Chondrocyte (in vitro differentiated cells): Measurements from ENCODE around the gene ZNF319. TPM values are rescaled to one million over a fixed set of nuclear protein-coding genes. Genes with fewer than 3 reads are reported as not detected.

ENCODE experiments used
- DNase-seq: peaks from one replicate; pipeline ENCODE4 v3.0.0; 2021; ENCODE audit warnings: mixed read lengths, low spot score
- H3K27ac Mint-ChIP-seq: one replicate; pipeline ENCODE4 v1.8.0; 2021; ENCODE audit warnings: mild to moderate bottlenecking, moderate library complexity, mixed read lengths; ENCODE audit not compliant: unreplicated experiment
- H3K27me3 Mint-ChIP-seq: 2 replicates; pipeline ENCODE4 v1.8.0; 2021; ENCODE audit warnings: low read depth, mixed read lengths
- H3K36me3 Mint-ChIP-seq: 2 replicates; pipeline ENCODE4 v1.8.0; 2021; ENCODE audit warnings: low read depth, mixed read lengths
- H3K4me1 Mint-ChIP-seq: 2 replicates; pipeline ENCODE4 v1.8.0; 2021; ENCODE audit warnings: low read depth, mild to moderate bottlenecking, mixed read lengths
- H3K4me3 Mint-ChIP-seq: one replicate; pipeline ENCODE4 v1.8.0; 2021; ENCODE audit warnings: mild to moderate bottlenecking, moderate library complexity, mixed read lengths; ENCODE audit not compliant: unreplicated experiment
- H3K9me3 Mint-ChIP-seq: 2 replicates; pipeline ENCODE4 v1.8.0; 2021; ENCODE audit warnings: low read depth, mixed read lengths
- total RNA-seq: library from RNA; stranded (reverse); gene quantifications from 3 replicates; pipeline ENCODE4 v1.2.1, GENCODE V29; 2021
- TF ChIP-seq, protein P1 (sequence below): fragments of 200-600 bp; sonication (generic); IDR thresholded peaks from 2 replicates; pipeline ENCODE4 v1.5.0; 2021; ENCODE audit warnings: antibody characterized with exemption, mild to moderate bottlenecking, moderate library complexity

The ZNF319 gene
- total RNA-seq, 1 donor from 2014 or later = 12.0 TPM

DNA sequence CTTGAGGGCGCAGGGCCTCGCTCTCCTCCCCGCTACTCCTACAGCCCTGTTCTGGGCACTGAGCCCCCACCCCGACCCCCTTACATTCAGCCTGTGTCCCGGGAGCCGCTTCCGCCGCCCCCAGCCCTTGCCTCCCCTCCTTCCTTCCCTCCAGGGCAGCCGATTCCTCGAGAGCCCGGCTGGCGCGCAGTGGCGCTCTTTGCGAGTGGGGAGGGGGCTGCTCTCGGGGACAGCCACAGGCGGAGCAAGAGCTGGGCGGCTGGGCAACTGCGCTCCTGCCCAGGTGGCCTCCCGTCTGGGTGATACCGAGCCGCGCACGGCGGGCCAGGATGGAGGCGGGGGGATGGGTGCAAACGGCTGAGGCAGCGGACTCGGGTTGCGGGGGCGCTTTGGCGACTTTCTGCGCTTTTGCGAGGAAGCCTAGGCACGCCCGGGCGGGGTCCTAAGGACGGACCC, 26.3 kb upstream of the ZNF319 start:
- Mint-ChIP-seq H3K9me3 (no peaks in the 10 kb centered on the region), H3K27me3 (peaks cover 4% of the 10 kb centered on the region), H3K27ac (no peak overlapping the region), H3K4me1 (peaks cover 23% of the 10 kb centered on the region), H3K4me3 (peak overlapping the region; percentile 58), H3K36me3 (no peaks in the 10 kb centered on the region)
- peak; percentile 95 for DNase-seq
- TF ChIP-seq, protein P1, sequence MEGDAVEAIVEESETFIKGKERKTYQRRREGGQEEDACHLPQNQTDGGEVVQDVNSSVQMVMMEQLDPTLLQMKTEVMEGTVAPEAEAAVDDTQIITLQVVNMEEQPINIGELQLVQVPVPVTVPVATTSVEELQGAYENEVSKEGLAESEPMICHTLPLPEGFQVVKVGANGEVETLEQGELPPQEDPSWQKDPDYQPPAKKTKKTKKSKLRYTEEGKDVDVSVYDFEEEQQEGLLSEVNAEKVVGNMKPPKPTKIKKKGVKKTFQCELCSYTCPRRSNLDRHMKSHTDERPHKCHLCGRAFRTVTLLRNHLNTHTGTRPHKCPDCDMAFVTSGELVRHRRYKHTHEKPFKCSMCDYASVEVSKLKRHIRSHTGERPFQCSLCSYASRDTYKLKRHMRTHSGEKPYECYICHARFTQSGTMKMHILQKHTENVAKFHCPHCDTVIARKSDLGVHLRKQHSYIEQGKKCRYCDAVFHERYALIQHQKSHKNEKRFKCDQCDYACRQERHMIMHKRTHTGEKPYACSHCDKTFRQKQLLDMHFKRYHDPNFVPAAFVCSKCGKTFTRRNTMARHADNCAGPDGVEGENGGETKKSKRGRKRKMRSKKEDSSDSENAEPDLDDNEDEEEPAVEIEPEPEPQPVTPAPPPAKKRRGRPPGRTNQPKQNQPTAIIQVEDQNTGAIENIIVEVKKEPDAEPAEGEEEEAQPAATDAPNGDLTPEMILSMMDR = peak; percentile 3

- Mint-ChIP-seq H3K4me3 (peak overlapping the region; percentile 58), H3K4me1 (peaks cover 23% of the 10 kb centered on the region), H3K9me3 (no peaks in the 10 kb centered on the region), H3K36me3 (no peaks in the 10 kb centered on the region), H3K27ac (no peak overlapping the region), H3K27me3 (peaks cover 4% of the 10 kb centered on the region)
- DNase-seq = peak; percentile 92
- TF ChIP-seq, protein P1 = peak; percentile 39
Measured at GRCh38 chr16:58026139-58026704, 25.8 kb upstream of the ZNF319 start.

GRCh38 chr16:58025351-58026138, 25.1 kb upstream of the ZNF319 start, which contains the start of gene MMP15:
Gene MMP15 (plus strand): TSS chr16:58025754. CDS start chr16:58026351, 597 bp downstream.
- TF ChIP-seq, protein P1 = peak; percentile 15
- H3K27ac Mint-ChIP-seq = no peak within 1 kb of the TSS
- DNase-seq = peak; percentile 75

DNA sequence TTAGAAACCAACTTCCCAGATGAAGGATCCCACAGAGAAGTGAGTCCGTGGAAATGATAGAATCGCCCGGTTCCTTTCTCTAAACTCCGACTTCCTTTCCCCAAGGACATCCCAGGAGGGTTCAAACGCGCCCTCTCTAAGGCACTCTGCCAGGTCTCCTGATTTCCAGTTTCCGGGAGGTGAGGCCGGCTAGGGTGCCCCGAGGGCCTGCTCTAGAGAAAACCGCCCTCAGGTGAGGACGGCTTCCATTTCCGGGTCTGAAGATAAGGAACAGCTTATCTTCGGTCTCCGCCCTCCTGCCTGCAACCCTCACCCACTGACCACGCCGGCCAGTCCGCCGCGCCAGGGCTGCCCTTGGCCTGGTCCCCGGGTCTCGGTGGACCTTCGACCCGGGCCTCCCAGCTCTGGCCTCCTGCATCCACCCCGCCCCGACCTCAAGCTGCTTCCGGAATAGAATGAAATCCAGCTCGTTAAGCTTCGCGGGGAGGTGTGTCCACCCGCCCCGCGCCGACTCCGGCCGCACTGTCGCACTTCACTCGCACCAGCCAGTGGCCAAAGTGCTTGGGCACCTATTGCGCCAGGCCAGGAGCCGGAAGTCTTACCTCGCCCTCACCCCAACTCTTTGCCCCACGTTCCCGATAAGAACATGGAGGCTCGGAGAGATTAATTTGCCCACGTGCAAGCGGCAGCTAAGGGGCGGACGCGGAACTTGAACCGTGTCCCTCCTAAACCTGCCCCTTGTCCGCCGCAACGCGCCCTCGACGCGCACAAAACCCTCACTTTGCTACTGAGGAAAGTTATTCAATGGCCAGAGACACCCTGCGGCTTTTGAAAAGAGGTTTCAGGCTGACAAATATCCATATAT, 24.2 kb upstream of the ZNF319 start:
- H3K27me3 Mint-ChIP-seq = peaks cover 4% of the 10 kb centered on the region
- no peaks in the 10 kb centered on the region for H3K36me3 Mint-ChIP-seq
- H3K4me1 Mint-ChIP-seq = peaks cover 23% of the 10 kb centered on the region
- peak; percentile 64 for DNase-seq
- H3K27ac Mint-ChIP-seq = no peak overlapping the region
- H3K4me3 Mint-ChIP-seq = peak overlapping the region; percentile 73
- H3K9me3 Mint-ChIP-seq = no peaks in the 10 kb centered on the region
- TF ChIP-seq, protein P1 = no peak

More at GRCh38 chr16:58025351-58026138, 25.1 kb upstream of the ZNF319 start, which contains the start of gene MMP15:
- Mint-ChIP-seq H3K27me3 (peaks cover 4% of the 10 kb centered on the region), H3K9me3 (no peaks in the 10 kb centered on the region), H3K36me3 (no peaks in the 10 kb centered on the region), H3K4me1 (peaks cover 23% of the 10 kb centered on the region), H3K4me3 (peak within 1 kb of the TSS; percentile 73)
